Medulla oblongata (tissue), 1 donor: ENCODE data around the gene MFSD6.

Source experiments
- DNase-seq: peaks from one replicate; pipeline ENCODE4 v3.0.0-alpha.2; 2015; ENCODE audit errors: extremely low spot score

MFSD6 gene

GRCh38 chr2:190435031-190435670 lies 27.0 kb downstream of the MFSD6 start:
- DNase-seq = no peak

GRCh38 chr2:190436557-190436956 lies 28.4 kb downstream of the MFSD6 start:
- no peak for DNase-seq

- DNase-seq = no peak
These were observed 32.0 kb downstream of the MFSD6 start for GRCh38 chr2:190440113-190440512.

GRCh38 chr2:190441564-190441963 lies 33.4 kb downstream of the MFSD6 start:
- DNase-seq = no peak

- no peak for DNase-seq
These were observed 34.9 kb downstream of the MFSD6 start for GRCh38 chr2:190443055-190443454.

- peak; percentile 18 for DNase-seq
These were observed 35.8 kb downstream of the MFSD6 start for GRCh38 chr2:190443778-190444481.

GRCh38 chr2:190444976-190445375 lies 36.8 kb downstream of the MFSD6 start:
- no peak for DNase-seq

GRCh38 chr2:190446193-190446592 lies 38.0 kb downstream of the MFSD6 start:
- DNase-seq = peak; percentile 23

GRCh38 chr2:190446750-190447516 lies 38.8 kb downstream of the MFSD6 start:
- DNase-seq = no peak

- DNase-seq = peak; percentile 25
These were observed 39.6 kb downstream of the MFSD6 start for GRCh38 chr2:190447766-190448165.

- DNase-seq = no peak
These were observed 41.8 kb downstream of the MFSD6 start for GRCh38 chr2:190449925-190450324.

GRCh38 chr2:190450363-190450762 lies 42.2 kb downstream of the MFSD6 start:
- no peak for DNase-seq

GRCh38 chr2:190451561-190452176 lies 43.5 kb downstream of the MFSD6 start:
- no peak for DNase-seq

- no peak for DNase-seq
These were observed 44.3 kb downstream of the MFSD6 start for GRCh38 chr2:190452433-190452832.

GRCh38 chr2:190454795-190455194 lies 46.6 kb downstream of the MFSD6 start:
- DNase-seq = no peak

GRCh38 chr2:190455358-190456095 lies 47.4 kb downstream of the MFSD6 start:
- no peak for DNase-seq

- DNase-seq = no peak
These were observed 48.7 kb downstream of the MFSD6 start for GRCh38 chr2:190456833-190457232.

GRCh38 chr2:190457256-190457655 lies 49.1 kb downstream of the MFSD6 start:
- no peak for DNase-seq

GRCh38 chr2:190458352-190459107 lies 50.4 kb downstream of the MFSD6 start:
- no peak for DNase-seq

GRCh38 chr2:190459881-190460280 lies 51.7 kb downstream of the MFSD6 start:
- DNase-seq = no peak

GRCh38 chr2:190460487-190460886 lies 52.3 kb downstream of the MFSD6 start:
- DNase-seq = no peak
